OCI-LY7 (cell line): ENCODE data around the gene FLVCR2.

ENCODE experiments used
- CTCF ChIP-seq: fragments of 200-600 bp; sonication (generic); conservative IDR thresholded peaks from 2 replicates; pipeline ENCODE4 v1.5.1; 2014; ENCODE audit warnings: mild to moderate bottlenecking, antibody characterized with exemption, low read length, moderate library complexity, mixed read lengths
- EZH2phosphoT487 ChIP-seq: fragments of 200-600 bp; sonication (generic); IDR thresholded peaks from 2 replicates; pipeline ENCODE4 v1.6.1; 2018; ENCODE audit warnings: low read depth, borderline replicate concordance, mild to moderate bottlenecking, mixed run types, antibody characterized with exemption, low read length, moderate library complexity, mixed read lengths

DNA sequence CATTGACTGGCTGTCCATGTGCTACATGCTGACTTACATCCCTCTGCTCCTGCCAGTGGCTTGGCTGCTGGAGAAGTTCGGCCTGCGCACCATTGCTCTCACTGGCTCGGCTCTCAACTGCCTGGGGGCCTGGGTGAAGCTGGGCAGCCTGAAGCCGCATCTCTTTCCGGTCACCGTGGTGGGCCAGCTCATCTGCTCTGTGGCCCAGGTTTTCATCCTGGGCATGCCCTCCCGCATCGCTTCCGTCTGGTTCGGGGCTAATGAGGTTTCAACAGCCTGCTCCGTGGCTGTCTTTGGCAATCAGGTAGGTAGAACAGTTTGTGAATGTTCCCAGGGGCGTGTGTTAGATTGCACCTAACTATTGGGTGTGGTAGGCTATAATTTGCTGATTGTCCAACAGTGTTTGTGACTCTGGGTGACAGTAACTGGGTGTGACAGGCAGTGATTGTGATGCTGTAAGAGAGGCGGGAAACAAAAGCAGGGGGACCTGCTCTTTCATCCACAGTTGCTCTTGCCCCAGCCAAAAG lies 981 bp downstream of the FLVCR2 start:
- no peak for TF ChIP-seq CTCF
- no peak for TF ChIP-seq EZH2phosphoT487
